Measurements from ENCODE around the gene RNF144B.

- no peak for TF ChIP-seq CTCF (conservative IDR thresholded peaks at IDR 0.05; ENCODE audit: low read length)
- no peak for TF ChIP-seq EZH2phosphoT487 (IDR thresholded peaks at IDR 0.05; ENCODE audit: borderline replicate concordance)
These were observed 39.3 kb upstream of the RNF144B start for GRCh38 chr6:18347866-18348265.

Data from Loucy (cell line).